ENCODE data around the gene XAB2. TPM values are rescaled to one million over a fixed set of nuclear protein-coding genes. Genes with fewer than 3 reads are reported as not detected.
A peak's percentile ranks its signal among the peaks of the same experiment; 100 is the strongest.

XAB2 gene
- total RNA-seq, 3 donors from 2014 or later, result 28.7 to 39.2 (median 30.7) TPM

GRCh38 chr19:7631577-7631976 is 2.2 kb upstream of the XAB2 start:
- intact Hi-C loops (cut with DNase I, micrococcal nuclease), result no loop called here
- peaks cover 25% of the 10 kb centered on the region for H3K4me1 ChIP-seq (ENCODE audit: low read depth)
- DNase-seq (no peak), ATAC-seq (no peak)
- peaks cover 4% of the 10 kb centered on the region for H3K36me3 ChIP-seq (ENCODE audit: low read depth)
- H3K9me3 ChIP-seq, result no peaks in the 10 kb centered on the region
- no peak overlapping the region for H3K4me3 ChIP-seq
- no peak for TF ChIP-seq CTCF (IDR thresholded peaks at IDR 0.05)

- intact Hi-C loops (cut with DNase I, micrococcal nuclease), result no loop called here
- TF ChIP-seq CTCF (IDR thresholded peaks at IDR 0.05), result no peak
- Histone ChIP-seq H3K4me1 (ENCODE audit: low read depth) (peaks cover 23% of the 10 kb centered on the region), H3K4me3 (peak overlapping the region; percentile 96), H3K36me3 (ENCODE audit: low read depth) (peaks cover 4% of the 10 kb centered on the region), H3K9me3 (no peaks in the 10 kb centered on the region)
- peak in 1 of 3 donors; percentile 47 for DNase-seq
- ATAC-seq, result no peak
These were observed 595 bp downstream of the XAB2 start for GRCh38 chr19:7628589-7629311.

GRCh38 chr19:7627166-7627565 is 2.2 kb downstream of the XAB2 start:
- ATAC-seq (no peak), DNase-seq (peak in 1 of 3 donors; percentile 40)
- no peak for TF ChIP-seq CTCF (IDR thresholded peaks at IDR 0.05)
- no peaks in the 10 kb centered on the region for H3K9me3 ChIP-seq
- H3K4me1 ChIP-seq (ENCODE audit: low read depth), result peaks cover 23% of the 10 kb centered on the region
- intact Hi-C loops (cut with DNase I, micrococcal nuclease), result no loop called here
- peaks cover 8% of the 10 kb centered on the region for H3K36me3 ChIP-seq (ENCODE audit: low read depth)
- H3K4me3 ChIP-seq, result no peak overlapping the region

GRCh38 chr19:7625763-7626372 is 3.5 kb downstream of the XAB2 start:
- TF ChIP-seq CTCF (IDR thresholded peaks at IDR 0.05), result no peak

GRCh38 chr19:7624810-7625209 is 4.5 kb downstream of the XAB2 start:
- Histone ChIP-seq H3K36me3 (ENCODE audit: low read depth) (peaks cover 8% of the 10 kb centered on the region), H3K9me3 (no peaks in the 10 kb centered on the region), H3K4me1 (ENCODE audit: low read depth) (peaks cover 19% of the 10 kb centered on the region), H3K4me3 (no peak overlapping the region)
- ATAC-seq (no peak), DNase-seq (peak in 1 of 3 donors; percentile 41)
- no peak for TF ChIP-seq CTCF (IDR thresholded peaks at IDR 0.05)
- intact Hi-C loops (cut with DNase I, micrococcal nuclease), result no loop called here

More at GRCh38 chr19:7625763-7626372, 3.5 kb downstream of the XAB2 start:
- DNase-seq, result peak in 1 of 3 donors; percentile 44
- Histone ChIP-seq H3K36me3 (ENCODE audit: low read depth) (peaks cover 8% of the 10 kb centered on the region), H3K4me1 (ENCODE audit: low read depth) (peaks cover 22% of the 10 kb centered on the region), H3K9me3 (no peaks in the 10 kb centered on the region), H3K4me3 (no peak overlapping the region)
- ATAC-seq, result no peak
- intact Hi-C loops (cut with DNase I, micrococcal nuclease), result no loop called here
